ENCODE data around the gene RAD23A. TPM values are rescaled to one million over a fixed set of nuclear protein-coding genes. Genes with fewer than 3 reads are reported as not detected.
"Not testable (repeated sequence)": the region's sequence is repeated elsewhere in the genome, so short reads cannot be mapped to it uniquely, and the experiment has no call there.

Gene RAD23A
- polyA plus RNA-seq, 1 donor = 137 TPM

- DNase-seq (ENCODE audit: low read depth) = not testable (repeated sequence)
Observed at GRCh38 chr19:12955575-12955974, 9.9 kb downstream of the RAD23A start.

GRCh38 chr19:12955996-12956395 is 10.3 kb downstream of the RAD23A start:
- DNase-seq (ENCODE audit: low read depth) = no peak

- DNase-seq (ENCODE audit: low read depth) = no peak
Observed at GRCh38 chr19:12956446-12957388, 11.1 kb downstream of the RAD23A start, which contains the start of gene GADD45GIP1. Gene GADD45GIP1, minus strand, starts transcription at chr19:12957223. Its CDS starts 11 bp downstream, at chr19:12957212.

GRCh38 chr19:12957389-12957952 is 11.8 kb downstream of the RAD23A start:
- not testable (repeated sequence) for DNase-seq (ENCODE audit: low read depth)

- no peak for DNase-seq (ENCODE audit: low read depth)
Observed at GRCh38 chr19:12959481-12959880, 13.8 kb downstream of the RAD23A start.

- no peak for DNase-seq (ENCODE audit: low read depth)
Observed at GRCh38 chr19:12965017-12965811, 19.6 kb downstream of the RAD23A start.

- no peak for DNase-seq (ENCODE audit: low read depth)
Observed at GRCh38 chr19:12965812-12966135, 20.1 kb downstream of the RAD23A start.

GRCh38 chr19:12967907-12968306 is 22.2 kb downstream of the RAD23A start:
- no peak for DNase-seq (ENCODE audit: low read depth)

- DNase-seq (ENCODE audit: low read depth) = no peak
Observed at GRCh38 chr19:12969292-12969988, 23.8 kb downstream of the RAD23A start, which contains the start of gene DAND5. Gene DAND5, plus strand, starts transcription at chr19:12969576. Its CDS starts 85 bp downstream, at chr19:12969661.

- DNase-seq (ENCODE audit: low read depth) = no peak
Observed at GRCh38 chr19:12970070-12970820, 24.6 kb downstream of the RAD23A start.

- DNase-seq (ENCODE audit: low read depth) = no peak
Observed at GRCh38 chr19:12973236-12973635, 27.6 kb downstream of the RAD23A start.

GRCh38 chr19:12974301-12975220 is 28.9 kb downstream of the RAD23A start:
- DNase-seq (ENCODE audit: low read depth) = no peak

- DNase-seq (ENCODE audit: low read depth) = no peak
Observed at GRCh38 chr19:12975221-12975741, 29.6 kb downstream of the RAD23A start.

- DNase-seq (ENCODE audit: low read depth) = not testable (repeated sequence)
Observed at GRCh38 chr19:12976109-12976508, 30.4 kb downstream of the RAD23A start.

- no peak for DNase-seq (ENCODE audit: low read depth)
Observed at GRCh38 chr19:12979974-12980373, 34.3 kb downstream of the RAD23A start.

GRCh38 chr19:12982648-12983047 is 37.0 kb downstream of the RAD23A start:
- no peak for DNase-seq (ENCODE audit: low read depth)

GRCh38 chr19:12983091-12983490 is 37.4 kb downstream of the RAD23A start:
- no peak for DNase-seq (ENCODE audit: low read depth)

- DNase-seq (ENCODE audit: low read depth) = no peak
Observed at GRCh38 chr19:12983542-12984142, 38.0 kb downstream of the RAD23A start.

GRCh38 chr19:12984143-12984627 is 38.5 kb downstream of the RAD23A start:
- DNase-seq (ENCODE audit: low read depth) = no peak

Measured in forelimb muscle (tissue), 1 donor.